ENCODE results near the gene AFF3. TPM values are rescaled to one million over a fixed set of nuclear protein-coding genes. Genes with fewer than 3 reads are reported as not detected.

Gene AFF3
- total RNA-seq, 1 experiment from 2014 or later = not detected

GRCh38 chr2:100012561-100012960, 129.8 kb downstream of the AFF3 start:
- peaks cover 32% of the 10 kb centered on the region for H3K27me3 Mint-ChIP-seq (ENCODE audit: unreplicated experiment)
- peaks cover 16% of the 10 kb centered on the region for H3K4me1 Mint-ChIP-seq (ENCODE audit: low read depth, unreplicated experiment)
- no peak for TF ChIP-seq CTCF (IDR thresholded peaks at IDR 0.05; ENCODE audit: unreplicated experiment)
- no TSS peak for BruUV-seq (replicated peaks)
- H3K9me3 Mint-ChIP-seq (ENCODE audit: low read depth, unreplicated experiment) = no peaks in the 10 kb centered on the region
- H3K27ac Mint-ChIP-seq (ENCODE audit: unreplicated experiment) = no peak overlapping the region
- no peaks in the 10 kb centered on the region for H3K36me3 Mint-ChIP-seq (ENCODE audit: insufficient read depth, unreplicated experiment)
- H3K4me3 Mint-ChIP-seq (ENCODE audit: low read depth, unreplicated experiment) = no peak overlapping the region
- DNase-seq = no peak
- intact Hi-C loops (cut with micrococcal nuclease; ENCODE audit: unreplicated experiment) = no loop called here
- CTCF ChIA-PET = no interaction called here

GRCh38 chr2:100011272-100011731, 131.1 kb downstream of the AFF3 start:
- intact Hi-C loops (cut with micrococcal nuclease; ENCODE audit: unreplicated experiment) = no loop called here
- no peaks in the 10 kb centered on the region for H3K36me3 Mint-ChIP-seq (ENCODE audit: insufficient read depth, unreplicated experiment)
- no peaks in the 10 kb centered on the region for H3K9me3 Mint-ChIP-seq (ENCODE audit: low read depth, unreplicated experiment)
- H3K27me3 Mint-ChIP-seq (ENCODE audit: unreplicated experiment) = peaks cover 44% of the 10 kb centered on the region
- H3K4me1 Mint-ChIP-seq (ENCODE audit: low read depth, unreplicated experiment) = peaks cover 16% of the 10 kb centered on the region
- H3K4me3 Mint-ChIP-seq (ENCODE audit: low read depth, unreplicated experiment) = no peak overlapping the region
- TF ChIP-seq CTCF (IDR thresholded peaks at IDR 0.05; ENCODE audit: unreplicated experiment) = no peak
- no TSS peak for BruUV-seq (replicated peaks)
- CTCF ChIA-PET = no interaction called here
- H3K27ac Mint-ChIP-seq (ENCODE audit: unreplicated experiment) = no peak overlapping the region
- DNase-seq = no peak

GRCh38 chr2:100010606-100011005, 131.8 kb downstream of the AFF3 start:
- no peak for DNase-seq
- Mint-ChIP-seq H3K27me3 (ENCODE audit: unreplicated experiment) (peaks cover 44% of the 10 kb centered on the region), H3K27ac (ENCODE audit: unreplicated experiment) (no peak overlapping the region), H3K36me3 (ENCODE audit: insufficient read depth, unreplicated experiment) (no peaks in the 10 kb centered on the region), H3K4me3 (ENCODE audit: low read depth, unreplicated experiment) (no peak overlapping the region), H3K9me3 (ENCODE audit: low read depth, unreplicated experiment) (no peaks in the 10 kb centered on the region), H3K4me1 (ENCODE audit: low read depth, unreplicated experiment) (peaks cover 16% of the 10 kb centered on the region)
- no peak for TF ChIP-seq CTCF (IDR thresholded peaks at IDR 0.05; ENCODE audit: unreplicated experiment)
- CTCF ChIA-PET = no interaction called here
- BruUV-seq (replicated peaks) = no TSS peak
- intact Hi-C loops (cut with micrococcal nuclease; ENCODE audit: unreplicated experiment) = no loop called here

GRCh38 chr2:100009743-100010142, 132.6 kb downstream of the AFF3 start:
- CTCF ChIA-PET = interaction anchor here (0.8 kb wide), 1 partner anchor 11 kb away, joined by 3 read pairs; no protein-coding TSS in a partner anchor
- Mint-ChIP-seq H3K4me1 (ENCODE audit: low read depth, unreplicated experiment) (peaks cover 16% of the 10 kb centered on the region), H3K4me3 (ENCODE audit: low read depth, unreplicated experiment) (no peak overlapping the region), H3K36me3 (ENCODE audit: insufficient read depth, unreplicated experiment) (no peaks in the 10 kb centered on the region), H3K27ac (ENCODE audit: unreplicated experiment) (no peak overlapping the region), H3K27me3 (ENCODE audit: unreplicated experiment) (peaks cover 50% of the 10 kb centered on the region), H3K9me3 (ENCODE audit: low read depth, unreplicated experiment) (no peaks in the 10 kb centered on the region)
- BruUV-seq (replicated peaks) = no TSS peak
- no peak for DNase-seq
- intact Hi-C loops (cut with micrococcal nuclease; ENCODE audit: unreplicated experiment) = no loop called here
- TF ChIP-seq CTCF (IDR thresholded peaks at IDR 0.05; ENCODE audit: unreplicated experiment) = no peak

Data from Calu3 (cell line).